Body of pancreas (tissue), 4 donors: ENCODE data around the gene NUP98.
"Not testable (repeated sequence)": the region's sequence is repeated elsewhere in the genome, so short reads cannot be mapped to it uniquely, and the experiment has no call there.

Experiments
- POLR2A ChIP-seq, 3 donors: fragments of 450-650 bp; IDR thresholded peaks; one replicate each; pipeline ENCODE4 v1.6.1; 2016; ENCODE audit warnings: antibody characterized with exemption in 3 of 3, mild to moderate bottlenecking in 2 of 3
- TF ChIP-seq, protein P1 (sequence below), 7 experiments: fragments of 450-650 bp in 4 of 7; fragments of 200-600 bp in 3 of 7; sonication (generic) in 3 of 7; IDR thresholded peaks; one replicate each; pipeline ENCODE4 v1.5.1; 2016 to 2019; ENCODE audit warnings: antibody characterized with exemption in 7 of 7

DNA sequence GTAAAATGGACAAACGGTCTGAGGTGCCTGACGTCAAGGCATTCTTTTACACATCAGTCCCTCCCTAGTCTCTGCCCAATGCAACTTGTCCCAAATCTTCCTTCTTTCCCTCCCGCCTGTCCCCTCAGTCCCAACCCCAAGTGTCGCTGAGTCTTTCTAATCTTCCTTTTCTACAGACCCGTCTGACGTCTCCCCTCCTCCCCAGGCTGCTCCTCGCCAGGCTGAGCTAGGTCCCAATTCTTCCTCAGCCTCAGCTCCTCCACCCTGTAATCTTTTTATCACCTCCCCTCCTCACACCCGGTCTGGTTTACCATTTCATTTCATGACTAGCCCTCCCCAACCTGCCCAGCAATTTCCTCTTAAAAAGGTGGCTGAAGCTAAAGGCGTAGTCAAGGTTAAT, 148.0 kb downstream of the NUP98 start:
- not testable (repeated sequence) for TF ChIP-seq POLR2A (IDR thresholded peaks at IDR 0.05)
- TF ChIP-seq, protein P1, sequence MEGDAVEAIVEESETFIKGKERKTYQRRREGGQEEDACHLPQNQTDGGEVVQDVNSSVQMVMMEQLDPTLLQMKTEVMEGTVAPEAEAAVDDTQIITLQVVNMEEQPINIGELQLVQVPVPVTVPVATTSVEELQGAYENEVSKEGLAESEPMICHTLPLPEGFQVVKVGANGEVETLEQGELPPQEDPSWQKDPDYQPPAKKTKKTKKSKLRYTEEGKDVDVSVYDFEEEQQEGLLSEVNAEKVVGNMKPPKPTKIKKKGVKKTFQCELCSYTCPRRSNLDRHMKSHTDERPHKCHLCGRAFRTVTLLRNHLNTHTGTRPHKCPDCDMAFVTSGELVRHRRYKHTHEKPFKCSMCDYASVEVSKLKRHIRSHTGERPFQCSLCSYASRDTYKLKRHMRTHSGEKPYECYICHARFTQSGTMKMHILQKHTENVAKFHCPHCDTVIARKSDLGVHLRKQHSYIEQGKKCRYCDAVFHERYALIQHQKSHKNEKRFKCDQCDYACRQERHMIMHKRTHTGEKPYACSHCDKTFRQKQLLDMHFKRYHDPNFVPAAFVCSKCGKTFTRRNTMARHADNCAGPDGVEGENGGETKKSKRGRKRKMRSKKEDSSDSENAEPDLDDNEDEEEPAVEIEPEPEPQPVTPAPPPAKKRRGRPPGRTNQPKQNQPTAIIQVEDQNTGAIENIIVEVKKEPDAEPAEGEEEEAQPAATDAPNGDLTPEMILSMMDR (IDR thresholded peaks at IDR 0.05) = not testable (repeated sequence)
